Esophagus squamous epithelium (tissue), 4 donors: ENCODE measurements around the gene DXO.
"Not testable (repeated sequence)": the region's sequence is repeated elsewhere in the genome, so short reads cannot be mapped to it uniquely, and the experiment has no call there.

Experiments used
- POLR2A ChIP-seq, 4 donors: fragments of 450-650 bp; IDR thresholded peaks; one replicate each; pipeline ENCODE4 v1.6.1; 2017; ENCODE audit warnings: antibody characterized with exemption in 4 of 4, mild to moderate bottlenecking in 4 of 4, moderate library complexity in 3 of 4
- TF ChIP-seq, protein P1 (sequence below), 6 experiments: fragments of 450-650 bp in 4 of 6; fragments of 200-600 bp in 2 of 6; sonication (generic) in 2 of 6; IDR thresholded peaks; one replicate each; pipeline ENCODE4 v1.5.1; 2016 to 2019; ENCODE audit warnings: antibody characterized with exemption in 6 of 6, mild to moderate bottlenecking in 4 of 6, moderate library complexity in 4 of 6

DNA sequence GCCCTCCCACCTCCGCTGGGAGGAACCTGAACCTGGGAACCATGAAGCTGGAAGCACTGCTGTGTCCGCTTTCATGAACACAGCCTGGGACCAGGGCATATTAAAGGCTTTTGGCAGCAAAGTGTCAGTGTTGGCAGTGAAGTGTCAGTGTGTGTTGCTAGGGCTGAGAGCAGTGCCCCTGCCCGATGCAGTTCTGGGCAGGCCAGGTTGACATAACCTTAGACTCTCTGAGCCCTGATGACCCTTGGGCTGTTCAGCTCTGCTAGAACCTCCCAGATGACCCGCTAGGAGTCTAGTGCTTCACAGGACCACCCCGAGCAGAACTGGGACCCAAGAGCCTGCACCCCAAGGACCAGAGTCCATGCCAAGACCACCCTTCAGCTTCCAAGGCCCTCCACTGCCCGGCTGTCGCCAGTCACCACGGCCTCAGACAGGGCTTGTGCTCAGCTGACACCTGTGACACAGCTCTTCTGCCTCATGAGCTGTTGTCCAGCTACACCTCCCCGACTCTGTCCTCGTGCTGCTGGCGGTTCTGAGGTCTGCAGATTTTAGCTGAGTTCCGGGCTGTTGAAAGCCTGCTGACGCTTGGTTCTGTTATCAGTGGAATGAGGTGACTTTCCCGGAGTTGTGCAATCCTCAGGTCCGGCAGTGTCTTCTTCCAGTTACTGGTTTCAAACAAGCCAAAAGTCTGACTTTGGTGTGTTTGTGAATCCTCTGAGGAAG, 30.8 kb upstream of the DXO start:
- TF ChIP-seq, protein P1, sequence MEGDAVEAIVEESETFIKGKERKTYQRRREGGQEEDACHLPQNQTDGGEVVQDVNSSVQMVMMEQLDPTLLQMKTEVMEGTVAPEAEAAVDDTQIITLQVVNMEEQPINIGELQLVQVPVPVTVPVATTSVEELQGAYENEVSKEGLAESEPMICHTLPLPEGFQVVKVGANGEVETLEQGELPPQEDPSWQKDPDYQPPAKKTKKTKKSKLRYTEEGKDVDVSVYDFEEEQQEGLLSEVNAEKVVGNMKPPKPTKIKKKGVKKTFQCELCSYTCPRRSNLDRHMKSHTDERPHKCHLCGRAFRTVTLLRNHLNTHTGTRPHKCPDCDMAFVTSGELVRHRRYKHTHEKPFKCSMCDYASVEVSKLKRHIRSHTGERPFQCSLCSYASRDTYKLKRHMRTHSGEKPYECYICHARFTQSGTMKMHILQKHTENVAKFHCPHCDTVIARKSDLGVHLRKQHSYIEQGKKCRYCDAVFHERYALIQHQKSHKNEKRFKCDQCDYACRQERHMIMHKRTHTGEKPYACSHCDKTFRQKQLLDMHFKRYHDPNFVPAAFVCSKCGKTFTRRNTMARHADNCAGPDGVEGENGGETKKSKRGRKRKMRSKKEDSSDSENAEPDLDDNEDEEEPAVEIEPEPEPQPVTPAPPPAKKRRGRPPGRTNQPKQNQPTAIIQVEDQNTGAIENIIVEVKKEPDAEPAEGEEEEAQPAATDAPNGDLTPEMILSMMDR (IDR thresholded peaks at IDR 0.05), result not testable (repeated sequence)
- TF ChIP-seq POLR2A (IDR thresholded peaks at IDR 0.05), result not testable (repeated sequence)
